A673 (cell line): ENCODE data around the gene PLA2G4B. TPM values are rescaled to one million over a fixed set of nuclear protein-coding genes. Genes with fewer than 3 reads are reported as not detected.

Source experiments
- BruUV-seq: library from RNA; stranded (reverse); fragments of 400-500 nt; replicated peaks from 2 replicates; lab custom pipeline; 2021; lab: Mats Ljungman, UMichigan
- CTCF ChIA-PET: fragments of 300-600 bp; sonication (Branson Sonifier 250); formaldehyde crosslinking; loops from one replicate; lab custom pipeline; 2022; ENCODE audit warnings: antibody characterized with exemption; lab: Charles Lee
- POLR2A ChIA-PET: fragments of 300-600 bp; sonication (Branson Sonifier 250); formaldehyde crosslinking; loops from one replicate; lab custom pipeline; 2022; ENCODE audit warnings: antibody characterized with exemption; ENCODE audit not compliant: low non-redundant PET; lab: Charles Lee
- DNase-seq: peaks from one replicate; pipeline ENCODE4 v3.0.0-alpha.2; 2015; ENCODE audit warnings: low spot score
- H3K27ac ChIP-seq: fragments of 200-600 bp; sonication (generic); 2 replicates; pipeline ENCODE4 v1.5.1; 2016; ENCODE audit warnings: mixed run types, low read depth, mild to moderate bottlenecking, mixed read lengths, antibody characterized with exemption, low read length; ENCODE audit not compliant: poor library complexity, severe bottlenecking
- H3K27me3 ChIP-seq: fragments of 200-600 bp; sonication (generic); replicated peaks from 2 replicates; pipeline ENCODE4 v1.6.1; 2017; ENCODE audit warnings: mixed run types, low read depth, mild to moderate bottlenecking, mixed read lengths, antibody characterized with exemption, low read length; ENCODE audit not compliant: insufficient read depth, poor library complexity
- H3K36me3 ChIP-seq: fragments of 200-600 bp; sonication (generic); 2 replicates; pipeline ENCODE4 v1.6.1; 2016; ENCODE audit warnings: mixed run types, mild to moderate bottlenecking, mixed read lengths, antibody characterized with exemption, low read length; ENCODE audit not compliant: insufficient read depth, poor library complexity, severe bottlenecking
- H3K4me1 ChIP-seq: fragments of 200-600 bp; sonication (generic); 2 replicates; pipeline ENCODE4 v1.6.1; 2017; ENCODE audit warnings: mixed run types, mild to moderate bottlenecking, mixed read lengths, antibody characterized with exemption, low read length; ENCODE audit not compliant: insufficient read depth, poor library complexity, severe bottlenecking
- H3K4me3 ChIP-seq: fragments of 200-600 bp; sonication (generic); 2 replicates; pipeline ENCODE4 v1.5.1; 2016; ENCODE audit warnings: low read depth, mixed run types, mild to moderate bottlenecking, mixed read lengths, low read length; ENCODE audit not compliant: poor library complexity, severe bottlenecking
- H3K9me3 ChIP-seq: fragments of 200-600 bp; sonication (generic); 2 replicates; pipeline ENCODE4 v1.6.1; 2016; ENCODE audit warnings: mixed run types, low read depth, mild to moderate bottlenecking, mixed read lengths, antibody characterized with exemption, low read length; ENCODE audit not compliant: poor library complexity, severe bottlenecking
- CTCF ChIP-seq: fragments of 300-800, 200-600 bp; sonication (generic); conservative IDR thresholded peaks from 2 replicates; pipeline ENCODE4 v1.5.1; 2017; ENCODE audit warnings: low read depth, mild to moderate bottlenecking, antibody characterized with exemption, low read length, moderate library complexity, mixed read lengths
- EZH2 ChIP-seq: fragments of 200-600 bp; sonication (generic); IDR thresholded peaks from 2 replicates; pipeline ENCODE4 v1.6.1; 2017; ENCODE audit warnings: borderline replicate concordance, low read depth, mild to moderate bottlenecking, mixed read lengths, antibody characterized with exemption, low read length; ENCODE audit not compliant: poor library complexity, severe bottlenecking
- intact Hi-C: fragments of 100-400 bp; cut with micrococcal nuclease; formaldehyde crosslinking; loops from one replicate; pipeline ENCODE4 v1.10.0; 2022; ENCODE audit not compliant: unreplicated experiment
- total RNA-seq: library from RNA; stranded (reverse); gene quantifications from 2 replicates; pipeline ENCODE4 v1.2.3, GENCODE V29; 2021

Gene PLA2G4B
- total RNA-seq, 1 experiment from 2014 or later: 7.4 TPM

- Histone ChIP-seq H3K9me3 (no peaks in the 10 kb centered on the region), H3K4me1 (peaks cover 14% of the 10 kb centered on the region), H3K36me3 (peaks cover 2% of the 10 kb centered on the region), H3K27me3 (no peaks in the 10 kb centered on the region), H3K4me3 (no peak overlapping the region), H3K27ac (no peak overlapping the region)
- ChIA-PET CTCF (no interaction called here), POLR2A (no interaction called here)
- TF ChIP-seq CTCF: no peak
- no peak for TF ChIP-seq EZH2
- intact Hi-C loops: no loop called here
- no peak for DNase-seq
- BruUV-seq: no TSS peak
Observed at GRCh38 chr15:41801185-41801584, 37.5 kb upstream of the PLA2G4B start.

- POLR2A ChIA-PET: no interaction called here
- BruUV-seq: no TSS peak
- CTCF ChIA-PET: no interaction called here
- Histone ChIP-seq H3K27ac (no peak overlapping the region), H3K9me3 (no peaks in the 10 kb centered on the region), H3K4me1 (peaks cover 7% of the 10 kb centered on the region), H3K4me3 (no peak overlapping the region), H3K27me3 (no peaks in the 10 kb centered on the region), H3K36me3 (peaks cover 2% of the 10 kb centered on the region)
- no peak for DNase-seq
- intact Hi-C loops: no loop called here
- TF ChIP-seq EZH2 (no peak), CTCF (no peak)
Observed at GRCh38 chr15:41801850-41802455, 36.7 kb upstream of the PLA2G4B start.

- intact Hi-C loops: no loop called here
- CTCF ChIA-PET: no interaction called here
- Histone ChIP-seq H3K36me3 (peaks cover 2% of the 10 kb centered on the region), H3K4me3 (no peak overlapping the region), H3K4me1 (no peaks in the 10 kb centered on the region), H3K9me3 (no peaks in the 10 kb centered on the region), H3K27me3 (no peaks in the 10 kb centered on the region), H3K27ac (no peak overlapping the region)
- TF ChIP-seq CTCF (no peak), EZH2 (no peak)
- POLR2A ChIA-PET: no interaction called here
- no peak for DNase-seq
- no TSS peak for BruUV-seq
Observed at GRCh38 chr15:41804361-41804760, 34.3 kb upstream of the PLA2G4B start.
